AG09319 (cell line): ENCODE results near the gene ITIH1.
"Not testable (repeated sequence)": the region's sequence is repeated elsewhere in the genome, so short reads cannot be mapped to it uniquely, and the experiment has no call there.

Experiments used
- DNase-seq: peaks from one replicate; pipeline ENCODE4 v3.0.0-alpha.2; 2010; ENCODE audit warnings: low read depth; ENCODE audit errors: extremely low read depth
- TF ChIP-seq, protein P1 (sequence below): IDR thresholded peaks from 2 replicates; pipeline ENCODE4 v1.5.1; 2011; ENCODE audit warnings: low read depth, mild to moderate bottlenecking, inconsistent platforms, low read length, moderate library complexity

Gene ITIH1, protein sequence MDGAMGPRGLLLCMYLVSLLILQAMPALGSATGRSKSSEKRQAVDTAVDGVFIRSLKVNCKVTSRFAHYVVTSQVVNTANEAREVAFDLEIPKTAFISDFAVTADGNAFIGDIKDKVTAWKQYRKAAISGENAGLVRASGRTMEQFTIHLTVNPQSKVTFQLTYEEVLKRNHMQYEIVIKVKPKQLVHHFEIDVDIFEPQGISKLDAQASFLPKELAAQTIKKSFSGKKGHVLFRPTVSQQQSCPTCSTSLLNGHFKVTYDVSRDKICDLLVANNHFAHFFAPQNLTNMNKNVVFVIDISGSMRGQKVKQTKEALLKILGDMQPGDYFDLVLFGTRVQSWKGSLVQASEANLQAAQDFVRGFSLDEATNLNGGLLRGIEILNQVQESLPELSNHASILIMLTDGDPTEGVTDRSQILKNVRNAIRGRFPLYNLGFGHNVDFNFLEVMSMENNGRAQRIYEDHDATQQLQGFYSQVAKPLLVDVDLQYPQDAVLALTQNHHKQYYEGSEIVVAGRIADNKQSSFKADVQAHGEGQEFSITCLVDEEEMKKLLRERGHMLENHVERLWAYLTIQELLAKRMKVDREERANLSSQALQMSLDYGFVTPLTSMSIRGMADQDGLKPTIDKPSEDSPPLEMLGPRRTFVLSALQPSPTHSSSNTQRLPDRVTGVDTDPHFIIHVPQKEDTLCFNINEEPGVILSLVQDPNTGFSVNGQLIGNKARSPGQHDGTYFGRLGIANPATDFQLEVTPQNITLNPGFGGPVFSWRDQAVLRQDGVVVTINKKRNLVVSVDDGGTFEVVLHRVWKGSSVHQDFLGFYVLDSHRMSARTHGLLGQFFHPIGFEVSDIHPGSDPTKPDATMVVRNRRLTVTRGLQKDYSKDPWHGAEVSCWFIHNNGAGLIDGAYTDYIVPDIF

GRCh38 chr3:52777127-52777958 lies at the start of gene ITIH1:
Gene ITIH1 (plus strand): TSS chr3:52777599. CDS start chr3:52777616, 17 bp downstream.
- no peak for DNase-seq
- TF ChIP-seq, protein P1, sequence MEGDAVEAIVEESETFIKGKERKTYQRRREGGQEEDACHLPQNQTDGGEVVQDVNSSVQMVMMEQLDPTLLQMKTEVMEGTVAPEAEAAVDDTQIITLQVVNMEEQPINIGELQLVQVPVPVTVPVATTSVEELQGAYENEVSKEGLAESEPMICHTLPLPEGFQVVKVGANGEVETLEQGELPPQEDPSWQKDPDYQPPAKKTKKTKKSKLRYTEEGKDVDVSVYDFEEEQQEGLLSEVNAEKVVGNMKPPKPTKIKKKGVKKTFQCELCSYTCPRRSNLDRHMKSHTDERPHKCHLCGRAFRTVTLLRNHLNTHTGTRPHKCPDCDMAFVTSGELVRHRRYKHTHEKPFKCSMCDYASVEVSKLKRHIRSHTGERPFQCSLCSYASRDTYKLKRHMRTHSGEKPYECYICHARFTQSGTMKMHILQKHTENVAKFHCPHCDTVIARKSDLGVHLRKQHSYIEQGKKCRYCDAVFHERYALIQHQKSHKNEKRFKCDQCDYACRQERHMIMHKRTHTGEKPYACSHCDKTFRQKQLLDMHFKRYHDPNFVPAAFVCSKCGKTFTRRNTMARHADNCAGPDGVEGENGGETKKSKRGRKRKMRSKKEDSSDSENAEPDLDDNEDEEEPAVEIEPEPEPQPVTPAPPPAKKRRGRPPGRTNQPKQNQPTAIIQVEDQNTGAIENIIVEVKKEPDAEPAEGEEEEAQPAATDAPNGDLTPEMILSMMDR: no peak

- DNase-seq: not testable (repeated sequence)
Measured at GRCh38 chr3:52728753-52729152, 48.6 kb upstream of the ITIH1 start.

DNA sequence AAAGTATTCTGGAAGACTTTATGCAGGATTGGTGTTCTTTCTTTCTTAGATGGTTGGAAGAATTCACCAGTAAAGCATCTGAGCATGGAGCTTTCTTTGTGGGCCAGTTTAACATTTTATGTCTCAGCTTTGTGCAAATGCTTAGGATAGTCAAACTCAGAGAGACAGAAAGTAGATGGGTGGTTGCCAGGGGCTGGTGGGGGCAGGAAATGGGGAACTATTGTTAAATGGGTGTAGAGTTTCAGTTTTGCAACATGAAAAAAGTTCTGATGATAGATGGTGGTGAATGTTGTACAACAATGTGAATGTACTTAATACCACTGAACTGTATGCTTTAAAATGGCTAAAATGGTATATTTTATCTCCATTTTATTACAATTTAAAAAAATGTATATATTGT lies 46.7 kb upstream of the ITIH1 start:
- no peak for DNase-seq
- TF ChIP-seq, protein P1: no peak

DNA sequence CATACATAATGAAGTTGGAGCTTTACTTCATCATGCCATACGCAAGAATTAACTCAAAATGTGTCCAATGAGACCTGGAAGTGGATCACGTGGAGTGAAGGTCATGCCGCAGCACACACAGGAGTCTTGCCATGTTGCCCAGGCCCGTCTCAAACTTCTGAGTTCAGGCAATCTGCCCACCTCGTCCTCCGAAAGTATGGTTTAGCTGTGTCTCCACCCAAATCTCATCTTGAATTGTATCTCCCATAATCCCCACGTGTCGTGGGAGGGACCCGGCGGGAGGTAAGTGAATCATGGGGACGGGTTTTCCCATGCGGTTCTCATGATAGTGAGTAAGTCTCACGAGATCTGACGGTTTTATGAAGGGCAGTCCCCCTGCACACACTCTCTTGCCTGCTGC lies 45.8 kb upstream of the ITIH1 start:
- TF ChIP-seq, protein P1: no peak
- no peak for DNase-seq

DNA sequence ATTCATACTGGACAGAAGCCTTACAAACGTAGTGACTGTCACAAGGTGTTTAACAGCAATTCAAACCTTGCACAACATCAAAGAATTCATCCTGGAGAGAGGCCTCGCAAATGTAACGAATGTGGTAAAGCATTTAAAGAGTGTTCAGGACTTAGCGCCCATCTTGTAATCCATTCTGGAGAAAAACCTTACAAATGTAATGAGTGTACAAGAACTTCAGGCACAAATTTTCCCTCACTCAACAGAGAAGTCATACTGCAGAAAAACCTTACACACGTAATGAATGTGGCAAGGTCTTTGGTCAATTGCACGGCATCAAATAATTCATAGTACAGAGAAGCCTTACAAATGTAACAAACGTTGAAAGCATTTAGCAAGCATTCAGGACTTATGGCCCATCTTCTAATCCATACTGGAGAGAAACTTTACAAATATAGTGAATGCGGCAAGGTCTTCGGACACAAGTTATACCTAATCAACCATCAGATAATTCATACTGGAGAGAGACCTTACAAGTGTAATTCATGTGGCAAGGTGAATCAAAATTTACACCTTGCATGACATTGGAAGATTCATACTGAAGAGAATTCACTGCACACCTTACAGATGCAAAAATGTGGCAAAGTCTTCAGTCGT lies 44.0 kb upstream of the ITIH1 start:
- TF ChIP-seq, protein P1: no peak

DNA sequence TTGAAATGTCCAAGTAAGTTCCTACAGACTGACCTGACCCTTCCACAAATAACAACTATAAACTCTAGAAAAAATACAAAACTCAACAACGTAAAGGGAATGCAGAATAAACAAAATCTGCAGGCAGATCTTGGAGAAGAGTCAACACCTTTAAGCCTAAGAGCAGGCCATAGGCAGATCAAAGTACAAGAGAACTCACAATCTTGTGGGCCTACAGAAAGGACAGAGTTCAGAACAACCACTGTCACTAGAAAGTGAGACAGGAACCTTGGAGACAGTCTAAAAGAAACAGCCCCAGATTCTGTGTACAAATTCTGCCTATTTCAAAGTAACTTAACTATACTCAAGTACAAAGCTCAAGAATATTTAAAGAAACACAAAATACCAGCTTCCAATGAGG lies 37.7 kb upstream of the ITIH1 start:
- TF ChIP-seq, protein P1: no peak
- no peak for DNase-seq

More for the DNA sequence above, 44.0 kb upstream of the ITIH1 start:
- no peak for DNase-seq
